HK-2 (cell line): ENCODE measurements around the gene GGA2.
"Not testable (repeated sequence)": the region's sequence is repeated elsewhere in the genome, so short reads cannot be mapped to it uniquely, and the experiment has no call there.

Experiments
- DNase-seq: peaks from one replicate; pipeline ENCODE4 v3.0.0-alpha.2; 2018; ENCODE audit not compliant: unreplicated experiment

The GGA2 gene

GRCh38 chr16:23510164-23510914 is at the start of gene GGA2:
Gene GGA2 (minus strand): TSS chr16:23510494. CDS start chr16:23510411, 83 bp downstream.
- DNase-seq, result peak; percentile 78

GRCh38 chr16:23557779-23558702 is 47.7 kb upstream of the GGA2 start:
- no peak for DNase-seq

- DNase-seq, result peak; percentile 96
These were observed 46.8 kb upstream of the GGA2 start, which contains the start of the genes EARS2 and UBFD1 for GRCh38 chr16:23556881-23557778. Gene EARS2 (minus strand): TSS chr16:23557350. CDS start chr16:23557343, 7 bp downstream. Gene UBFD1 (plus strand): TSS chr16:23557727. CDS start chr16:23557743, 16 bp downstream.

- no peak for DNase-seq
These were observed 44.2 kb upstream of the GGA2 start for GRCh38 chr16:23554536-23554935.

- DNase-seq, result no peak
These were observed 41.9 kb upstream of the GGA2 start for GRCh38 chr16:23552161-23552560.

GRCh38 chr16:23549938-23550337 is 39.6 kb upstream of the GGA2 start:
- no peak for DNase-seq

- DNase-seq, result no peak
These were observed 34.1 kb upstream of the GGA2 start for GRCh38 chr16:23544436-23544835.

GRCh38 chr16:23540817-23541178 is 30.5 kb upstream of the GGA2 start:
- DNase-seq, result not testable (repeated sequence)

- no peak for DNase-seq
These were observed 29.9 kb upstream of the GGA2 start for GRCh38 chr16:23539984-23540816.

GRCh38 chr16:23538919-23539278 is 28.6 kb upstream of the GGA2 start:
- DNase-seq, result no peak

GRCh38 chr16:23537390-23537789 is 27.1 kb upstream of the GGA2 start:
- DNase-seq, result no peak

- peak; percentile 30 for DNase-seq
These were observed 25.6 kb upstream of the GGA2 start for GRCh38 chr16:23535901-23536300.

- no peak for DNase-seq
These were observed 24.9 kb upstream of the GGA2 start for GRCh38 chr16:23534868-23535860.

GRCh38 chr16:23532448-23532847 is 22.2 kb upstream of the GGA2 start:
- DNase-seq, result no peak

GRCh38 chr16:23530062-23530461 is 19.8 kb upstream of the GGA2 start:
- no peak for DNase-seq

GRCh38 chr16:23528644-23529310 is 18.5 kb upstream of the GGA2 start:
- DNase-seq, result no peak

- no peak for DNase-seq
These were observed 17.8 kb upstream of the GGA2 start for GRCh38 chr16:23527961-23528643.

- no peak for DNase-seq
These were observed 14.6 kb upstream of the GGA2 start for GRCh38 chr16:23524886-23525285.
